ENCODE measurements around the gene SP110. TPM values are rescaled to one million over a fixed set of nuclear protein-coding genes. Genes with fewer than 3 reads are reported as not detected.

Gene SP110
- total and polyA plus RNA-seq, 7 experiments from 2014 or later, result 89.8 to 182 (median 108) TPM

GRCh38 chr2:230170532-230170931 lies 49.3 kb downstream of the SP110 start:
- H3K4me3 Mint-ChIP-seq, result peak overlapping the region in 9 of 10 donors; percentile 23 to 75 (median 61)
- intact Hi-C loops (cut with micrococcal nuclease), result loop anchor here (2.0 to 10.0 kb wide), 2 partner anchors 440 to 444 kb away; no protein-coding TSS in a partner anchor

GRCh38 chr2:230166557-230167170 lies 53.1 kb downstream of the SP110 start:
- Mint-ChIP-seq H3K27me3 (no peaks in the 10 kb centered on the region), H3K36me3 (peaks cover 13 to 74% (median 50%) of the 10 kb centered on the region in 5 donors), H3K4me3 (no peak overlapping the region), H3K27ac (peak overlapping the region in 2 of 9 donors; percentile 0 to 86), H3K4me1 (peaks cover 4 to 22% (median 19%) of the 10 kb centered on the region in 7 donors), H3K9me3 (peaks cover 0 to 4% (median 0%) of the 10 kb centered on the region in 11 donors)
- intact Hi-C loops (cut with micrococcal nuclease), result loop anchor here in 1 of 2 donors (10.0 kb wide), 1 partner anchor 382 kb away; no protein-coding TSS in a partner anchor
- no peak for ATAC-seq
- Histone ChIP-seq H3K27ac (ENCODE audit: low read depth, low read length) (no peak overlapping the region), H3K36me3 (ENCODE audit: control insufficient read depth in 2 of 3, insufficient read depth in 3 of 3, low read length in 3 of 3) (peaks cover 0 to 44% (median 12%) of the 10 kb centered on the region in 3 experiments), H3K9me3 (ENCODE audit: control insufficient read depth in 2 of 3, low read length in 3 of 3) (no peaks in the 10 kb centered on the region), H3K27me3 (ENCODE audit: control insufficient read depth in 2 of 2, insufficient read depth in 2 of 2, low read length in 2 of 2) (no peaks in the 10 kb centered on the region), H3K4me1 (ENCODE audit: control insufficient read depth in 2 of 2, insufficient read depth in 2 of 2, low read length in 2 of 2) (peaks cover 0 to 12% of the 10 kb centered on the region in 2 donors), H3K4me3 (ENCODE audit: low read length) (no peak overlapping the region)
- no peak for DNase-seq
- POLR2A ChIA-PET, result no interaction called here
- CTCF ChIA-PET, result interaction anchor here (1.1 kb wide), 1 partner anchor 99 kb away, joined by 3 read pairs; no protein-coding TSS in a partner anchor

More at GRCh38 chr2:230170532-230170931, 49.3 kb downstream of the SP110 start:
- Mint-ChIP-seq H3K27me3 (no peaks in the 10 kb centered on the region), H3K36me3 (peaks cover 20 to 72% (median 64%) of the 10 kb centered on the region in 5 donors), H3K27ac (peak overlapping the region; percentile 44 to 95 (median 87)), H3K9me3 (no peaks in the 10 kb centered on the region), H3K4me1 (peaks cover 4 to 22% (median 16%) of the 10 kb centered on the region in 7 donors)
- peak in 7 of 9 donors; percentile 4 to 47 (median 34) for DNase-seq
- peak; percentile 53 for ATAC-seq
- Histone ChIP-seq H3K4me1 (ENCODE audit: control insufficient read depth in 2 of 2, insufficient read depth in 2 of 2, low read length in 2 of 2) (peaks cover 0 to 12% of the 10 kb centered on the region in 2 donors), H3K27ac (ENCODE audit: low read depth, low read length) (peak overlapping the region; percentile 40), H3K36me3 (ENCODE audit: control insufficient read depth in 2 of 3, insufficient read depth in 3 of 3, low read length in 3 of 3) (peaks cover 6 to 76% (median 26%) of the 10 kb centered on the region in 3 experiments), H3K9me3 (ENCODE audit: control insufficient read depth in 2 of 3, low read length in 3 of 3) (no peaks in the 10 kb centered on the region), H3K27me3 (ENCODE audit: control insufficient read depth in 2 of 2, insufficient read depth in 2 of 2, low read length in 2 of 2) (no peaks in the 10 kb centered on the region), H3K4me3 (ENCODE audit: low read length) (no peak overlapping the region)
- POLR2A ChIA-PET, result no interaction called here
- CTCF ChIA-PET, result no interaction called here

- H3K4me3 Mint-ChIP-seq, result no peak overlapping the region
- intact Hi-C loops (cut with micrococcal nuclease), result loop anchor here in 1 of 2 donors (5.0 to 10.0 kb wide), 2 partner anchors 97 to 379 kb away; partner anchors contain the start of gene SLC16A14
- H3K9me3 ChIP-seq (ENCODE audit: control insufficient read depth in 2 of 3, low read length in 3 of 3), result no peaks in the 10 kb centered on the region
- H3K27ac ChIP-seq (ENCODE audit: low read depth, low read length), result no peak overlapping the region
- DNase-seq (no peak), ATAC-seq (no peak)
- ChIA-PET POLR2A (no interaction called here), CTCF (no interaction called here)
- no peak overlapping the region for H3K4me3 ChIP-seq (ENCODE audit: low read length)
- H3K4me1 Mint-ChIP-seq, result peaks cover 4 to 17% (median 9%) of the 10 kb centered on the region in 7 donors
- H3K27me3 Mint-ChIP-seq, result no peaks in the 10 kb centered on the region
- peak overlapping the region in 2 of 9 donors; percentile 53 to 56 for H3K27ac Mint-ChIP-seq
- H3K4me1 ChIP-seq (ENCODE audit: control insufficient read depth in 2 of 2, insufficient read depth in 2 of 2, low read length in 2 of 2), result no peaks in the 10 kb centered on the region
- H3K9me3 Mint-ChIP-seq, result peaks cover 0 to 4% (median 0%) of the 10 kb centered on the region in 11 donors
- H3K36me3 ChIP-seq (ENCODE audit: control insufficient read depth in 2 of 3, insufficient read depth in 3 of 3, low read length in 3 of 3), result peaks cover 0 to 29% (median 4%) of the 10 kb centered on the region in 3 experiments
- H3K36me3 Mint-ChIP-seq, result peaks cover 9 to 56% (median 32%) of the 10 kb centered on the region in 5 donors
- no peaks in the 10 kb centered on the region for H3K27me3 ChIP-seq (ENCODE audit: control insufficient read depth in 2 of 2, insufficient read depth in 2 of 2, low read length in 2 of 2)
Measured at GRCh38 chr2:230164139-230164538, 55.6 kb downstream of the SP110 start.

GRCh38 chr2:230162981-230163380 lies 56.8 kb downstream of the SP110 start:
- no peaks in the 10 kb centered on the region for H3K9me3 ChIP-seq (ENCODE audit: control insufficient read depth in 2 of 3, low read length in 3 of 3)
- H3K36me3 Mint-ChIP-seq, result peaks cover 9 to 47% (median 25%) of the 10 kb centered on the region in 5 donors
- no peak for ATAC-seq
- peaks cover 0 to 20% (median 0%) of the 10 kb centered on the region in 3 experiments for H3K36me3 ChIP-seq (ENCODE audit: control insufficient read depth in 2 of 3, insufficient read depth in 3 of 3, low read length in 3 of 3)
- no peak overlapping the region for H3K4me3 ChIP-seq (ENCODE audit: low read length)
- H3K4me3 Mint-ChIP-seq, result no peak overlapping the region
- peak overlapping the region in 2 of 9 donors; percentile 10 to 53 for H3K27ac Mint-ChIP-seq
- no peaks in the 10 kb centered on the region for H3K27me3 ChIP-seq (ENCODE audit: control insufficient read depth in 2 of 2, insufficient read depth in 2 of 2, low read length in 2 of 2)
- ChIA-PET CTCF (no interaction called here), POLR2A (no interaction called here)
- DNase-seq, result no peak
- intact Hi-C loops (cut with micrococcal nuclease), result loop anchor here in 1 of 2 donors (5.0 to 10.0 kb wide), 2 partner anchors 96 to 378 kb away; partner anchors contain the start of gene SLC16A14
- H3K4me1 Mint-ChIP-seq, result peaks cover 4 to 11% (median 6%) of the 10 kb centered on the region in 7 donors
- no peak overlapping the region for H3K27ac ChIP-seq (ENCODE audit: low read depth, low read length)
- H3K9me3 Mint-ChIP-seq, result peaks cover 0 to 4% (median 0%) of the 10 kb centered on the region in 11 donors
- no peaks in the 10 kb centered on the region for H3K27me3 Mint-ChIP-seq
- H3K4me1 ChIP-seq (ENCODE audit: control insufficient read depth in 2 of 2, insufficient read depth in 2 of 2, low read length in 2 of 2), result no peaks in the 10 kb centered on the region

- Mint-ChIP-seq H3K4me1 (peaks cover 4 to 11% (median 6%) of the 10 kb centered on the region in 7 donors), H3K9me3 (peaks cover 0 to 7% (median 0%) of the 10 kb centered on the region in 11 donors), H3K36me3 (peaks cover 5 to 33% (median 13%) of the 10 kb centered on the region in 5 donors), H3K27ac (peak overlapping the region in 1 of 9 donors; percentile 49), H3K27me3 (no peaks in the 10 kb centered on the region), H3K4me3 (no peak overlapping the region)
- no peak for ATAC-seq
- H3K27me3 ChIP-seq (ENCODE audit: control insufficient read depth in 2 of 2, insufficient read depth in 2 of 2, low read length in 2 of 2), result no peaks in the 10 kb centered on the region
- DNase-seq, result no peak
- H3K36me3 ChIP-seq (ENCODE audit: control insufficient read depth in 2 of 3, insufficient read depth in 3 of 3, low read length in 3 of 3), result peaks cover 0 to 6% (median 0%) of the 10 kb centered on the region in 3 experiments
- H3K4me3 ChIP-seq (ENCODE audit: low read length), result no peak overlapping the region
- ChIA-PET POLR2A (no interaction called here), CTCF (interaction anchor here (0.5 to 2.7 kb wide), 2 partner anchors 154 to 287 kb away, joined by 5 to 16 read pairs; no protein-coding TSS in a partner anchor)
- intact Hi-C loops (cut with micrococcal nuclease), result loop anchor here (2.0 to 10.0 kb wide), 3 partner anchors 94 to 450 kb away; partner anchors contain the start of gene SLC16A14 (in 1 of the 2)
- H3K4me1 ChIP-seq (ENCODE audit: control insufficient read depth in 2 of 2, insufficient read depth in 2 of 2, low read length in 2 of 2), result no peaks in the 10 kb centered on the region
- H3K9me3 ChIP-seq (ENCODE audit: control insufficient read depth in 2 of 3, low read length in 3 of 3), result no peaks in the 10 kb centered on the region
- H3K27ac ChIP-seq (ENCODE audit: low read depth, low read length), result no peak overlapping the region
Measured at GRCh38 chr2:230161184-230161583, 58.6 kb downstream of the SP110 start.

- DNase-seq (peak; percentile 15 to 60 (median 52)), ATAC-seq (peak; percentile 82)
- Mint-ChIP-seq H3K27ac (peak overlapping the region in 2 of 9 donors; percentile 33 to 34), H3K27me3 (no peaks in the 10 kb centered on the region), H3K36me3 (peaks cover 5 to 34% (median 11%) of the 10 kb centered on the region in 5 donors), H3K4me3 (peak overlapping the region in 7 of 10 donors; percentile 35 to 68 (median 44)), H3K9me3 (peaks cover 0 to 7% (median 0%) of the 10 kb centered on the region in 11 donors), H3K4me1 (peaks cover 6 to 11% (median 6%) of the 10 kb centered on the region in 7 donors)
- no peaks in the 10 kb centered on the region for H3K27me3 ChIP-seq (ENCODE audit: control insufficient read depth in 2 of 2, insufficient read depth in 2 of 2, low read length in 2 of 2)
- ChIA-PET POLR2A (no interaction called here), CTCF (interaction anchor here (0.5 to 2.7 kb wide), 14 partner anchors 10 to 1394 kb away, joined by 3 to 16 read pairs (median 4); partner anchors contain the start of gene SLC16A14)
- H3K4me3 ChIP-seq (ENCODE audit: low read length), result no peak overlapping the region
- no peaks in the 10 kb centered on the region for H3K9me3 ChIP-seq (ENCODE audit: control insufficient read depth in 2 of 3, low read length in 3 of 3)
- intact Hi-C loops (cut with micrococcal nuclease), result loop anchor here (1.0 to 10.0 kb wide), 7 partner anchors 93 to 451 kb away; partner anchors contain the start of gene SLC16A14 (in 1 of the 2)
- no peaks in the 10 kb centered on the region for H3K4me1 ChIP-seq (ENCODE audit: control insufficient read depth in 2 of 2, insufficient read depth in 2 of 2, low read length in 2 of 2)
- H3K36me3 ChIP-seq (ENCODE audit: control insufficient read depth in 2 of 3, insufficient read depth in 3 of 3, low read length in 3 of 3), result peaks cover 0 to 6% (median 0%) of the 10 kb centered on the region in 3 experiments
- H3K27ac ChIP-seq (ENCODE audit: low read depth, low read length), result no peak overlapping the region
Measured at GRCh38 chr2:230160112-230160660, 59.6 kb downstream of the SP110 start.

Data from naive thymus-derived CD4-positive, alpha-beta T cell (primary cell).